Measurements from ENCODE around the gene SLC25A21.

GRCh38 chr14:36654794-36655381 is 517.5 kb downstream of the SLC25A21 start:
- TF ChIP-seq NPAS2 (CRISPR knock-in tag; IDR thresholded peaks at IDR 0.05; ENCODE audit: borderline replicate concordance) (no peak), ELK1 (IDR thresholded peaks at IDR 0.05; ENCODE audit: low read depth, low read length) (no peak), FOSL2 (IDR thresholded peaks at IDR 0.05) (no peak), FOSL2 (CRISPR knock-in tag; IDR thresholded peaks at IDR 0.05) (no peak), RFX5 (IDR thresholded peaks at IDR 0.05) (no peak)
